Thoracic aorta (tissue), 2 donors: ENCODE data around the gene ZDHHC18. TPM values are rescaled to one million over a fixed set of nuclear protein-coding genes. Genes with fewer than 3 reads are reported as not detected.
"Not testable (repeated sequence)": the region's sequence is repeated elsewhere in the genome, so short reads cannot be mapped to it uniquely, and the experiment has no call there.

Source experiments
- ATAC-seq: fragments of 150-250 bp; one replicate; pipeline ENCODE4 v1.8.0; 2017; ENCODE audit warnings: low read depth; ENCODE audit not compliant: insufficient number of reproducible peaks, low FRiP score
- DNase-seq: peaks from one replicate; pipeline ENCODE4 v3.0.0-alpha.2; 2020; ENCODE audit warnings: low spot score
- H3K27ac ChIP-seq, 2 donors: fragments of 200-600 bp; sonication (generic); 1 replicate in 1 of 2; 2 replicates in 1 of 2; pipeline ENCODE4 v1.5.1; 2016; ENCODE audit warnings: mild to moderate bottlenecking in 2 of 2, moderate library complexity in 2 of 2
- H3K27me3 ChIP-seq: fragments of 200-600 bp; sonication (generic); replicated peaks from 2 replicates; pipeline ENCODE4 v1.6.0; 2016; ENCODE audit warnings: mild to moderate bottlenecking; ENCODE audit not compliant: insufficient read depth
- H3K36me3 ChIP-seq: fragments of 200-600 bp; sonication (generic); one replicate; pipeline ENCODE4 v1.5.1; 2016
- H3K4me1 ChIP-seq, 2 donors: fragments of 200-600 bp; sonication (generic); 1 replicate in 1 of 2; 2 replicates in 1 of 2; pipeline versions ENCODE4 v1.5.1 to v1.6.0; 2016; ENCODE audit warnings: low read depth in 2 of 2, mild to moderate bottlenecking in 1 of 2; ENCODE audit not compliant: control insufficient read depth in 1 of 2
- H3K4me3 ChIP-seq: fragments of 200-600 bp; sonication (generic); 2 replicates; pipeline ENCODE4 v1.5.1; 2016; ENCODE audit warnings: mild to moderate bottlenecking
- H3K9me3 ChIP-seq: fragments of 200-600 bp; sonication (generic); 2 replicates; pipeline ENCODE4 v1.5.1; 2016
- CTCF ChIP-seq: fragments of 200-600 bp; sonication (generic); IDR thresholded peaks from one replicate; pipeline ENCODE4 v1.5.1; 2019; ENCODE audit warnings: antibody characterized with exemption
- total RNA-seq, 2 donors: library from RNA; depleted of rRNA; stranded (reverse); fragments of >200 nt; gene quantifications; one replicate each; pipeline versions ENCODE4 v1.1.0 to v1.2.3, GENCODE V29; 2016

Gene ZDHHC18
- total RNA-seq, 2 donors from 2014 or later: 13.3 to 29.9 TPM

GRCh38 chr1:26839779-26840178 is 13.3 kb downstream of the ZDHHC18 start:
- Histone ChIP-seq H3K9me3 (no peaks in the 10 kb centered on the region), H3K27me3 (no peaks in the 10 kb centered on the region), H3K4me3 (no peak overlapping the region), H3K4me1 (no peaks in the 10 kb centered on the region), H3K27ac (no peak overlapping the region), H3K36me3 (peaks cover 30% of the 10 kb centered on the region)
- no peak for DNase-seq
- no peak for TF ChIP-seq CTCF
- ATAC-seq: no peak

GRCh38 chr1:26844424-26845196 is 18.1 kb downstream of the ZDHHC18 start:
- DNase-seq (no peak), ATAC-seq (no peak)
- Histone ChIP-seq H3K4me1 (no peaks in the 10 kb centered on the region), H3K27me3 (no peaks in the 10 kb centered on the region), H3K9me3 (no peaks in the 10 kb centered on the region), H3K4me3 (no peak overlapping the region), H3K27ac (no peak overlapping the region), H3K36me3 (peaks cover 16% of the 10 kb centered on the region)
- no peak for TF ChIP-seq CTCF

- not testable (repeated sequence) for H3K9me3 ChIP-seq, H3K27ac ChIP-seq, H3K4me3 ChIP-seq, H3K4me1 ChIP-seq, H3K27me3 ChIP-seq, ATAC-seq, DNase-seq
- H3K36me3 ChIP-seq: peaks cover 27% of the 10 kb centered on the region
These were observed 21.3 kb downstream of the ZDHHC18 start for GRCh38 chr1:26847826-26848225.

- ATAC-seq (no peak), DNase-seq (no peak)
- peak overlapping the region in 1 of 2 donors; percentile 60 for H3K27ac ChIP-seq
- H3K27me3 ChIP-seq: no peaks in the 10 kb centered on the region
- no peak for TF ChIP-seq CTCF
- H3K4me3 ChIP-seq: no peak overlapping the region
- H3K4me1 ChIP-seq: no peaks in the 10 kb centered on the region
- H3K36me3 ChIP-seq: peaks cover 27% of the 10 kb centered on the region
- no peaks in the 10 kb centered on the region for H3K9me3 ChIP-seq
These were observed 22.0 kb downstream of the ZDHHC18 start for GRCh38 chr1:26848499-26848898.

- ATAC-seq: peak; percentile 7
- no peak for TF ChIP-seq CTCF
- H3K9me3 ChIP-seq: no peaks in the 10 kb centered on the region
- no peak for DNase-seq
- H3K4me3 ChIP-seq: no peak overlapping the region
- no peaks in the 10 kb centered on the region for H3K4me1 ChIP-seq
- peaks cover 30% of the 10 kb centered on the region for H3K36me3 ChIP-seq
- H3K27ac ChIP-seq: peak overlapping the region in 1 of 2 donors; percentile 60
- no peaks in the 10 kb centered on the region for H3K27me3 ChIP-seq
These were observed 22.7 kb downstream of the ZDHHC18 start for GRCh38 chr1:26848941-26849774.
